ENCODE data around the gene FBXO15.

FBXO15 gene

DNA sequence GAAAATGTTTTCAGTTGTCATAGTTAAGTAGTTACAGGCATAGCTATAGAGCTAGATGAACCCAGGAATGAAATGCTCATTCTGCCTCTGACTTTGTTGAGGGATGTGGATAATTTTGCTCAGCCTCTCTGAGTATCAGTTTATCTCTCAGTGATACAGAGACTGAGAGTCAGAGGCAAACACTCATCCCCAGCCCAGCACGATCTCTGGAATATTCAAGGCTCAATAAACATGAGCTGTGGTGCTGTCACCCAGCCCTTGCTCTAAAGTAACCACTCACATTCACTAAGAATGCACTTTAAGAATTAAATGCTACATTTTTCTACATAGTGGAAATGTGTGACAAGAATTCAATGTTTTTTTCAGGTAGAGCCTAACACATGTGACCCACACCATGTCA, 31.2 kb upstream of the FBXO15 start:
- peaks cover 52% of the 10 kb centered on the region for H3K27me3 ChIP-seq (replicated peaks; ENCODE audit: control insufficient read depth, insufficient read depth, low read length)
- H3K36me3 ChIP-seq (ENCODE audit: control insufficient read depth, insufficient read depth, low read length, severe bottlenecking) = no peaks in the 10 kb centered on the region
- no peak overlapping the region for H3K9ac ChIP-seq (ENCODE audit: low read length)
- DNase-seq (ENCODE audit: low read depth) = no peak
- H3K4me1 ChIP-seq (ENCODE audit: control insufficient read depth, insufficient read depth, low read length) = no peaks in the 10 kb centered on the region
- H3K4me3 ChIP-seq (ENCODE audit: low read length) = no peak overlapping the region
- peaks cover 7% of the 10 kb centered on the region for H3K9me3 ChIP-seq (ENCODE audit: control insufficient read depth, low read length)

DNA sequence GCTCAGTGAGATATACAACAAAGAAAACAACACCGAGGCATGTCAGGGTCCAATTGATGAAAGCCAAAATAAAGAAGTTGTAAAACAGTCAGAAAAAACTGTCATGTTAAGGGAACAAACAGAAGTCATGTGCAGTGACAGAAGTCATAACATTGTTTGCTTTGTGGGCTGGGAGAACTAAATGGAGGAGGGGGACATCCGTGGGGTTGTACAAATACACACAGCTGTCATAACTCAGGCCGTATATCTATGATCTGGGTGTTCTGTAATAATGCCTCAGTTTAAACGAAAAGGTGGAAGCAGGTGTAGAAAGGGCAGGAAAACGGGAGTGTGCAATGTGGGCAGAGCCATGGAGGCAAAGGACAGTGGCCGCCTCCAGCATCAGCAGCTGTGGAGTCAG, 28.0 kb upstream of the FBXO15 start:
- H3K9ac ChIP-seq (ENCODE audit: low read length) = no peak overlapping the region
- peaks cover 8% of the 10 kb centered on the region for H3K4me1 ChIP-seq (ENCODE audit: control insufficient read depth, insufficient read depth, low read length)
- H3K27me3 ChIP-seq (replicated peaks; ENCODE audit: control insufficient read depth, insufficient read depth, low read length) = peaks cover 51% of the 10 kb centered on the region
- no peak overlapping the region for H3K4me3 ChIP-seq (ENCODE audit: low read length)
- peaks cover 7% of the 10 kb centered on the region for H3K9me3 ChIP-seq (ENCODE audit: control insufficient read depth, low read length)
- H3K36me3 ChIP-seq (ENCODE audit: control insufficient read depth, insufficient read depth, low read length, severe bottlenecking) = no peaks in the 10 kb centered on the region
- no peak for DNase-seq (ENCODE audit: low read depth)

- no peak overlapping the region for H3K9ac ChIP-seq (ENCODE audit: low read length)
- peaks cover 8% of the 10 kb centered on the region for H3K4me1 ChIP-seq (ENCODE audit: control insufficient read depth, insufficient read depth, low read length)
- H3K4me3 ChIP-seq (ENCODE audit: low read length) = no peak overlapping the region
- no peaks in the 10 kb centered on the region for H3K9me3 ChIP-seq (ENCODE audit: control insufficient read depth, low read length)
- no peaks in the 10 kb centered on the region for H3K36me3 ChIP-seq (ENCODE audit: control insufficient read depth, insufficient read depth, low read length, severe bottlenecking)
- H3K27me3 ChIP-seq (replicated peaks; ENCODE audit: control insufficient read depth, insufficient read depth, low read length) = peaks cover 61% of the 10 kb centered on the region
- no peak for DNase-seq (ENCODE audit: low read depth)
Measured at GRCh38 chr18:74173434-74173750, 25.8 kb upstream of the FBXO15 start.

GRCh38 chr18:74172697-74173433, 25.2 kb upstream of the FBXO15 start:
- H3K9me3 ChIP-seq (ENCODE audit: control insufficient read depth, low read length) = no peaks in the 10 kb centered on the region

DNA sequence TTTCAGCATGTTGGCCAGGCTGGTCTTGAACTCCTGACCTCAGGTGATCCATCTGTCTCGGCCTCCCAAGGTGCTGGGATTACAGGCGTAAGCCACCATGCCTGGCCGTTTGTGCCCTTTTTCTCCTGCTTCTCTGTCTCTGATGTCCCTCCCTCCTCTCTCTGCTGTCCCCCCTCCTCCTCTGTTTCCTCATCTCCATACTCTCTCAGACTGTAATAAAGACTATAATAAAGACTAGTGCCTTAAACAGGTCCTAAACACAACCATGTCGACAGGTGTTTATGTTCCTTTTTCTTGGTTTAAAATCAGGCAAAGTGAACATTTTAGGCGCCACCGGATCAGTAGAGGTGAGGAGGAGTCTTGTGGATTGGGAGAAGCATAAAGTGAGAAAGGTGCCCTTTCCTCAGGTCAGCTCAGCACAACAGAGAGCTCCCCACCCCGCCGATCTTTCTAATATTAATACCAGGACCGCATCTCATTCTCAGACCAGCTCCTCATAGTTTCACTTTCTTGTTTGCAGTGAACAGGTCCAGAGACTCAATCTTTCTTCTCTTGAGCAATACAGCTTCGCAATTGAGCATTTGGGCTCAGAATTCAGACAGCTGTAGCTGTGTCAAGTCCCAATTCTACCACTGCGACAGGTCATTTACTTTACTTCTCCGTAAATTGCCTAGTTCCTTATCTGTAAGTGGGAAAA, 24.4 kb upstream of the FBXO15 start:
- no peaks in the 10 kb centered on the region for H3K36me3 ChIP-seq (ENCODE audit: control insufficient read depth, insufficient read depth, low read length, severe bottlenecking)
- H3K9ac ChIP-seq (ENCODE audit: low read length) = no peak overlapping the region
- peak; percentile 19 for DNase-seq (ENCODE audit: low read depth)

More at GRCh38 chr18:74172697-74173433, 25.2 kb upstream of the FBXO15 start:
- Histone ChIP-seq H3K27me3 (replicated peaks; ENCODE audit: control insufficient read depth, insufficient read depth, low read length) (peaks cover 60% of the 10 kb centered on the region), H3K4me1 (ENCODE audit: control insufficient read depth, insufficient read depth, low read length) (peaks cover 8% of the 10 kb centered on the region), H3K9ac (ENCODE audit: low read length) (no peak overlapping the region), H3K4me3 (ENCODE audit: low read length) (peak overlapping the region; percentile 62), H3K36me3 (ENCODE audit: control insufficient read depth, insufficient read depth, low read length, severe bottlenecking) (no peaks in the 10 kb centered on the region)
- DNase-seq (ENCODE audit: low read depth) = no peak

DNA sequence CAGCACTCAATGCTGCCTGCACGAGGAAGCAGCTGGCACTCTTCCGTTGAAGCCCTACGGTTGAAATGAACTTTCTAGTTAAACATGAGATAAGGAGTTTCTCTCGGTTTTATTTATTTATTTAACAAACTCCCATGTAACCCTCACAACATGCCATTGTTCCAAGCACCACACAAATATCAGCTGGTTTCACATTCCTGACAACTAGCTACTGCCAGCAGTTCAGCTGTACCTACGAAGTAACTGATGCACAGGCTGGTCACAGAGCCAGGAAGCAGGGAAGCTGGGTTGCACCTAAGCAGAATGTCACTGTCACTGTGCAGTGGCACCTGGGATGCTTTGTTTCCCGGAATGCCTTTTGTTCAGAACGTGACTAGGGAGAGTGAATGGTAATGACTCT, 18.8 kb upstream of the FBXO15 start:
- no peaks in the 10 kb centered on the region for H3K4me1 ChIP-seq (ENCODE audit: control insufficient read depth, insufficient read depth, low read length)
- H3K9me3 ChIP-seq (ENCODE audit: control insufficient read depth, low read length) = peaks cover 7% of the 10 kb centered on the region
- peaks cover 23% of the 10 kb centered on the region for H3K27me3 ChIP-seq (replicated peaks; ENCODE audit: control insufficient read depth, insufficient read depth, low read length)
- no peak overlapping the region for H3K4me3 ChIP-seq (ENCODE audit: low read length)
- no peaks in the 10 kb centered on the region for H3K36me3 ChIP-seq (ENCODE audit: control insufficient read depth, insufficient read depth, low read length, severe bottlenecking)
- no peak overlapping the region for H3K9ac ChIP-seq (ENCODE audit: low read length)
- DNase-seq (ENCODE audit: low read depth) = no peak

More for the DNA sequence above, 24.4 kb upstream of the FBXO15 start:
- H3K27me3 ChIP-seq (replicated peaks; ENCODE audit: control insufficient read depth, insufficient read depth, low read length) = peaks cover 52% of the 10 kb centered on the region
- no peaks in the 10 kb centered on the region for H3K9me3 ChIP-seq (ENCODE audit: control insufficient read depth, low read length)
- H3K4me1 ChIP-seq (ENCODE audit: control insufficient read depth, insufficient read depth, low read length) = peaks cover 8% of the 10 kb centered on the region
- H3K4me3 ChIP-seq (ENCODE audit: low read length) = peak overlapping the region; percentile 62

GRCh38 chr18:74163019-74163660, 15.5 kb upstream of the FBXO15 start:
- H3K36me3 ChIP-seq (ENCODE audit: control insufficient read depth, insufficient read depth, low read length, severe bottlenecking) = peaks cover 26% of the 10 kb centered on the region
- H3K27me3 ChIP-seq (replicated peaks; ENCODE audit: control insufficient read depth, insufficient read depth, low read length) = no peaks in the 10 kb centered on the region
- no peak overlapping the region for H3K4me3 ChIP-seq (ENCODE audit: low read length)
- no peak overlapping the region for H3K9ac ChIP-seq (ENCODE audit: low read length)
- no peaks in the 10 kb centered on the region for H3K4me1 ChIP-seq (ENCODE audit: control insufficient read depth, insufficient read depth, low read length)
- DNase-seq (ENCODE audit: low read depth) = no peak
- H3K9me3 ChIP-seq (ENCODE audit: control insufficient read depth, low read length) = peaks cover 7% of the 10 kb centered on the region

- no peaks in the 10 kb centered on the region for H3K27me3 ChIP-seq (replicated peaks; ENCODE audit: control insufficient read depth, insufficient read depth, low read length)
- H3K36me3 ChIP-seq (ENCODE audit: control insufficient read depth, insufficient read depth, low read length, severe bottlenecking) = peaks cover 46% of the 10 kb centered on the region
- H3K4me3 ChIP-seq (ENCODE audit: low read length) = no peak overlapping the region
- no peaks in the 10 kb centered on the region for H3K9me3 ChIP-seq (ENCODE audit: control insufficient read depth, low read length)
- H3K9ac ChIP-seq (ENCODE audit: low read length) = no peak overlapping the region
- DNase-seq (ENCODE audit: low read depth) = no peak
- H3K4me1 ChIP-seq (ENCODE audit: control insufficient read depth, insufficient read depth, low read length) = peaks cover 6% of the 10 kb centered on the region
Measured at GRCh38 chr18:74155276-74155675, 7.6 kb upstream of the FBXO15 start.

GRCh38 chr18:74154716-74155115, 7.1 kb upstream of the FBXO15 start:
- Histone ChIP-seq H3K9ac (ENCODE audit: low read length) (no peak overlapping the region), H3K27me3 (replicated peaks; ENCODE audit: control insufficient read depth, insufficient read depth, low read length) (no peaks in the 10 kb centered on the region), H3K4me1 (ENCODE audit: control insufficient read depth, insufficient read depth, low read length) (peaks cover 10% of the 10 kb centered on the region), H3K36me3 (ENCODE audit: control insufficient read depth, insufficient read depth, low read length, severe bottlenecking) (peaks cover 43% of the 10 kb centered on the region), H3K9me3 (ENCODE audit: control insufficient read depth, low read length) (no peaks in the 10 kb centered on the region), H3K4me3 (ENCODE audit: low read length) (no peak overlapping the region)
- DNase-seq (ENCODE audit: low read depth) = no peak

- Histone ChIP-seq H3K4me1 (ENCODE audit: control insufficient read depth, insufficient read depth, low read length) (peaks cover 19% of the 10 kb centered on the region), H3K4me3 (ENCODE audit: low read length) (no peak overlapping the region), H3K36me3 (ENCODE audit: control insufficient read depth, insufficient read depth, low read length, severe bottlenecking) (peaks cover 34% of the 10 kb centered on the region), H3K9ac (ENCODE audit: low read length) (no peak overlapping the region), H3K9me3 (ENCODE audit: control insufficient read depth, low read length) (no peaks in the 10 kb centered on the region), H3K27me3 (replicated peaks; ENCODE audit: control insufficient read depth, insufficient read depth, low read length) (no peaks in the 10 kb centered on the region)
- DNase-seq (ENCODE audit: low read depth) = no peak
Measured at GRCh38 chr18:74153793-74154192, 6.2 kb upstream of the FBXO15 start.

GRCh38 chr18:74153377-74153776, 5.7 kb upstream of the FBXO15 start:
- Histone ChIP-seq H3K36me3 (ENCODE audit: control insufficient read depth, insufficient read depth, low read length, severe bottlenecking) (peaks cover 30% of the 10 kb centered on the region), H3K9me3 (ENCODE audit: control insufficient read depth, low read length) (no peaks in the 10 kb centered on the region), H3K4me3 (ENCODE audit: low read length) (no peak overlapping the region), H3K4me1 (ENCODE audit: control insufficient read depth, insufficient read depth, low read length) (peaks cover 19% of the 10 kb centered on the region), H3K9ac (ENCODE audit: low read length) (no peak overlapping the region), H3K27me3 (replicated peaks; ENCODE audit: control insufficient read depth, insufficient read depth, low read length) (no peaks in the 10 kb centered on the region)
- no peak for DNase-seq (ENCODE audit: low read depth)

All from adipocyte (in vitro differentiated cells).